Measurements from ENCODE around the gene RHOC. TPM values are rescaled to one million over a fixed set of nuclear protein-coding genes. Genes with fewer than 3 reads are reported as not detected.

The RHOC gene
- total and polyA plus RNA-seq, 2 donors (not counting 1 experiment from before 2014, with no cell fraction given), result 21.0 to 28.3 TPM

DNA sequence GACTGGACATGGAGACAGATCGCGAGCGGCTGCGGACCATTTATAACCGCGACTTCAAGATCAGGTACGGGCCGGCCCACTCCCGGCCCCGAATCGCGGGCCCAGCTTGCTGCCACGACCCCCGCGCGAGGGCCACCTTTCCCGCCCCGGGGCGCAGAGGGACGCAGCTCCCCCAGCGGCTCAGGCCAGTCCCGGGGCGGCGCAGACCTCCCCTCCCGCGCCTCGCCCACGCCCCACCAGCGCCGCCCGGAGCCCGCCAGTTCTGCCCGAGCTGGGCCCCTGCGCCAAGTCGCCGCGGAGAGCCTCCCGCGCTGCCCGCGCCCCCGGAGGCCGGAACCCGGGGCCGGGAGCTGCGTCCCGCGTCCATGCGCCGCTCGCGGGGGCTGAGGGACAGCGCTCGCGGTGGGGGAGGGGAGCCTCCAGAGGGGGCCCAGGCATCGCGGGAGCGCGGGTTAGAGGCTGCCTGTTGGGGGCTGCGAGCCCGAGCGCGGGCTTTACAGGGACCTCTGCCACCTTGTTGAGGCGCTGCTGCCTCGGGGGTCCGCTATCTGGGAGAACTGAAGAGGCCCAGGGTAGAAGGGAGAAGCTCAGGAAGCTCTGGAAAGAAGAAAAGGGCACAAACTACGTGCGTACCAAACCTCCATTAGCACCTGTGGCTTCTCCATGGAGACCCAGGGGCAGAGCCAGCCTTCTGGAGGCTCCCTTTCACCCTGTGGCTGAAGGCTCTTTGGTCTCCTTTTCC is 31.8 kb downstream of the RHOC start:
- 1% methylated on average over 68 of the region's 68 CpGs for WGBS (ENCODE audit: insufficient coverage)
- H3K36me3 ChIP-seq (replicated peaks in 1 of 2; ENCODE audit: control extremely low read depth in 1 of 2, control insufficient read depth in 1 of 2, extremely low read depth in 1 of 2, insufficient read depth in 2 of 2, low read length in 1 of 2), result peaks cover 5 to 23% of the 10 kb centered on the region in 2 experiments
- TF ChIP-seq, protein P1, sequence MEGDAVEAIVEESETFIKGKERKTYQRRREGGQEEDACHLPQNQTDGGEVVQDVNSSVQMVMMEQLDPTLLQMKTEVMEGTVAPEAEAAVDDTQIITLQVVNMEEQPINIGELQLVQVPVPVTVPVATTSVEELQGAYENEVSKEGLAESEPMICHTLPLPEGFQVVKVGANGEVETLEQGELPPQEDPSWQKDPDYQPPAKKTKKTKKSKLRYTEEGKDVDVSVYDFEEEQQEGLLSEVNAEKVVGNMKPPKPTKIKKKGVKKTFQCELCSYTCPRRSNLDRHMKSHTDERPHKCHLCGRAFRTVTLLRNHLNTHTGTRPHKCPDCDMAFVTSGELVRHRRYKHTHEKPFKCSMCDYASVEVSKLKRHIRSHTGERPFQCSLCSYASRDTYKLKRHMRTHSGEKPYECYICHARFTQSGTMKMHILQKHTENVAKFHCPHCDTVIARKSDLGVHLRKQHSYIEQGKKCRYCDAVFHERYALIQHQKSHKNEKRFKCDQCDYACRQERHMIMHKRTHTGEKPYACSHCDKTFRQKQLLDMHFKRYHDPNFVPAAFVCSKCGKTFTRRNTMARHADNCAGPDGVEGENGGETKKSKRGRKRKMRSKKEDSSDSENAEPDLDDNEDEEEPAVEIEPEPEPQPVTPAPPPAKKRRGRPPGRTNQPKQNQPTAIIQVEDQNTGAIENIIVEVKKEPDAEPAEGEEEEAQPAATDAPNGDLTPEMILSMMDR (IDR thresholded peaks at IDR 0.05), result no peak
- no peak for TF ChIP-seq EZH2 (IDR thresholded peaks at IDR 0.05; ENCODE audit: borderline replicate concordance, insufficient read depth, low read depth, low read length, poor library complexity, severe bottlenecking)
- peak overlapping the region; percentile 87 for H2AFZ ChIP-seq (ENCODE audit: insufficient read depth, low read depth, low read length, poor library complexity, severe bottlenecking)
- H3K27me3 ChIP-seq (replicated peaks in 1 of 4; ENCODE audit: control extremely low read depth in 1 of 4, control insufficient read depth in 3 of 4, insufficient read depth in 4 of 4, low read length in 3 of 4), result no peaks in the 10 kb centered on the region
- intact Hi-C loops (cut with micrococcal nuclease), result loop anchor here (1.0 to 10.0 kb wide), 6 partner anchors 26 to 280 kb away; partner anchors contain the start of genes CTTNBP2NL, PPM1J and WNT2B
- H3K9me3 Mint-ChIP-seq (ENCODE audit: insufficient read depth), result no peaks in the 10 kb centered on the region
- ATAC-seq (ENCODE audit: low read depth), result peak; percentile 53
- DNase-seq, result peak; percentile 40
- H4K20me1 ChIP-seq (ENCODE audit: control insufficient read depth, insufficient read depth, low read length, poor library complexity, severe bottlenecking), result no peaks in the 10 kb centered on the region
- peak overlapping the region; percentile 42 to 86 (median 80) for H3K4me3 ChIP-seq (ENCODE audit: control extremely low read depth in 1 of 5, extremely low read depth in 1 of 5, insufficient read depth in 1 of 5, low read depth in 2 of 5, low read length in 4 of 5)
- H3K27me3 Mint-ChIP-seq, result no peaks in the 10 kb centered on the region
- peak overlapping the region; percentile 94 for H3K4me3 Mint-ChIP-seq
- no peaks in the 10 kb centered on the region for H3K9me3 ChIP-seq (ENCODE audit: control extremely low read depth in 1 of 3, control insufficient read depth in 2 of 3, insufficient read depth in 1 of 3, low read length in 2 of 3)
- H3K4me1 ChIP-seq (ENCODE audit: control insufficient read depth in 2 of 2, insufficient read depth in 2 of 2, low read length in 2 of 2), result peaks cover 25 to 30% of the 10 kb centered on the region in 2 donors
- peak overlapping the region; percentile 92 for H3K27ac Mint-ChIP-seq
- peaks cover 13% of the 10 kb centered on the region for H3K79me2 ChIP-seq (ENCODE audit: control insufficient read depth, insufficient read depth, low read length)
- ChIA-PET POLR2A (interaction anchor here (0.6 to 1.7 kb wide), 7 partner anchors 22 to 266 kb away, joined by 3 to 7 read pairs (median 4); partner anchors contain the start of genes PPM1J and ST7L), CTCF (interaction anchor here (0.8 to 7.0 kb wide), 14 partner anchors 11 to 284 kb away, joined by 3 to 62 read pairs (median 6); partner anchors contain the start of genes CAPZA1, PPM1J, RHOC and ST7L)
- peaks cover 30% of the 10 kb centered on the region for H3K4me1 Mint-ChIP-seq
- peak overlapping the region; percentile 26 to 76 for H3K27ac ChIP-seq (ENCODE audit: low read length in 2 of 2)
- peak overlapping the region; percentile 86 for H3K9ac ChIP-seq (ENCODE audit: low read length)
- H3K4me2 ChIP-seq (replicated peaks; ENCODE audit: low read depth, low read length, poor library complexity, severe bottlenecking), result peak overlapping the region; percentile 98

Data from B cell (primary cell).